NCI-H524 treated with DMSO at 0.1 percent for 48 hours (cell line): ENCODE measurements around the gene ZNF488.

Experiments
- DNase-seq: peaks from one replicate; lab custom pipeline; 2025; lab: John Stamatoyannopoulos, UW

The ZNF488 gene

GRCh38 chr10:47348661-47349470, 35.2 kb downstream of the ZNF488 start:
- no peak for DNase-seq

- DNase-seq: no peak
Observed at GRCh38 chr10:47348138-47348651, 35.9 kb downstream of the ZNF488 start, which contains the start of gene RBP3. RBP3 (plus strand) TSS chr10:47348363; CDS start chr10:47348485, 122 bp downstream.

- DNase-seq: no peak
Observed at GRCh38 chr10:47347303-47347675, 36.8 kb downstream of the ZNF488 start.

- DNase-seq: peak; percentile 62
Observed at GRCh38 chr10:47346581-47347302, 37.4 kb downstream of the ZNF488 start.

GRCh38 chr10:47344996-47345870, 38.9 kb downstream of the ZNF488 start:
- DNase-seq: no peak

- DNase-seq: no peak
Observed at GRCh38 chr10:47340608-47341170, 43.4 kb downstream of the ZNF488 start.

- no peak for DNase-seq
Observed at GRCh38 chr10:47339759-47340607, 44.1 kb downstream of the ZNF488 start.

GRCh38 chr10:47339186-47339735, 44.8 kb downstream of the ZNF488 start:
- DNase-seq: no peak

GRCh38 chr10:47337310-47337709, 46.8 kb downstream of the ZNF488 start:
- no peak for DNase-seq

GRCh38 chr10:47336387-47337134, 47.5 kb downstream of the ZNF488 start:
- DNase-seq: no peak

GRCh38 chr10:47335906-47336305, 48.2 kb downstream of the ZNF488 start:
- DNase-seq: no peak

- DNase-seq: no peak
Observed at GRCh38 chr10:47334466-47335295, 49.4 kb downstream of the ZNF488 start.

GRCh38 chr10:47333532-47333931, 50.6 kb downstream of the ZNF488 start:
- DNase-seq: no peak

- DNase-seq: no peak
Observed at GRCh38 chr10:47332946-47333345, 51.1 kb downstream of the ZNF488 start.

- no peak for DNase-seq
Observed at GRCh38 chr10:47332371-47332770, 51.7 kb downstream of the ZNF488 start.

- DNase-seq: no peak
Observed at GRCh38 chr10:47331954-47332353, 52.1 kb downstream of the ZNF488 start.

- no peak for DNase-seq
Observed at GRCh38 chr10:47331491-47331890, 52.6 kb downstream of the ZNF488 start.

GRCh38 chr10:47330804-47331203, 53.3 kb downstream of the ZNF488 start:
- no peak for DNase-seq

GRCh38 chr10:47330366-47330765, 53.7 kb downstream of the ZNF488 start:
- no peak for DNase-seq
